HEK293 (cell line): ENCODE data around the gene PSMD3.

Experiments used
- ZBTB10 ChIP-seq: fragments of 450-650 bp; formaldehyde crosslinking; IDR thresholded peaks from 2 replicates; pipeline ENCODE4 v1.5.1; 2016; ENCODE audit warnings: missing biosample characterization, missing genetic modification characterization
- ZBTB21 ChIP-seq: fragments of 450-650 bp; formaldehyde crosslinking; IDR thresholded peaks from 2 replicates; pipeline ENCODE4 v1.5.1; 2017; ENCODE audit warnings: missing biosample characterization, missing genetic modification characterization
- ZBTB7A ChIP-seq: fragments of 450-650 bp; formaldehyde crosslinking; IDR thresholded peaks from 2 replicates; pipeline ENCODE4 v1.5.1; 2016; ENCODE audit warnings: low read depth, missing biosample characterization, missing genetic modification characterization
- ZFP37 ChIP-seq: fragments of 450-650 bp; formaldehyde crosslinking; IDR thresholded peaks from 2 replicates; pipeline ENCODE4 v1.5.1; 2016; ENCODE audit warnings: missing biosample characterization, missing genetic modification characterization
- ZNF138 ChIP-seq: fragments of 450-650 bp; formaldehyde crosslinking; IDR thresholded peaks from 2 replicates; pipeline ENCODE4 v1.5.1; 2016; ENCODE audit warnings: missing biosample characterization, missing genetic modification characterization, borderline replicate concordance
- ZNF558 ChIP-seq: fragments of 450-650 bp; formaldehyde crosslinking; IDR thresholded peaks from 2 replicates; pipeline ENCODE4 v1.5.1; 2016; ENCODE audit warnings: missing biosample characterization, missing genetic modification characterization
- TF ChIP-seq, protein P1 (sequence below): fragments of 450-650 bp; formaldehyde crosslinking; IDR thresholded peaks from 2 replicates; pipeline ENCODE4 v1.5.1; 2016; ENCODE audit warnings: missing biosample characterization, missing genetic modification characterization
- TF ChIP-seq, protein P2 (sequence below): fragments of 450-650 bp; formaldehyde crosslinking; IDR thresholded peaks from 2 replicates; pipeline ENCODE4 v1.5.1; 2016; ENCODE audit warnings: missing biosample characterization, missing genetic modification characterization

- TF ChIP-seq ZNF138 (no peak), ZBTB7A (no peak), ZNF558 (tag by site-specific recombination) (no peak), ZBTB10 (no peak), ZFP37 (tag by site-specific recombination) (no peak), ZBTB21 (no peak)
- TF ChIP-seq, protein P1, sequence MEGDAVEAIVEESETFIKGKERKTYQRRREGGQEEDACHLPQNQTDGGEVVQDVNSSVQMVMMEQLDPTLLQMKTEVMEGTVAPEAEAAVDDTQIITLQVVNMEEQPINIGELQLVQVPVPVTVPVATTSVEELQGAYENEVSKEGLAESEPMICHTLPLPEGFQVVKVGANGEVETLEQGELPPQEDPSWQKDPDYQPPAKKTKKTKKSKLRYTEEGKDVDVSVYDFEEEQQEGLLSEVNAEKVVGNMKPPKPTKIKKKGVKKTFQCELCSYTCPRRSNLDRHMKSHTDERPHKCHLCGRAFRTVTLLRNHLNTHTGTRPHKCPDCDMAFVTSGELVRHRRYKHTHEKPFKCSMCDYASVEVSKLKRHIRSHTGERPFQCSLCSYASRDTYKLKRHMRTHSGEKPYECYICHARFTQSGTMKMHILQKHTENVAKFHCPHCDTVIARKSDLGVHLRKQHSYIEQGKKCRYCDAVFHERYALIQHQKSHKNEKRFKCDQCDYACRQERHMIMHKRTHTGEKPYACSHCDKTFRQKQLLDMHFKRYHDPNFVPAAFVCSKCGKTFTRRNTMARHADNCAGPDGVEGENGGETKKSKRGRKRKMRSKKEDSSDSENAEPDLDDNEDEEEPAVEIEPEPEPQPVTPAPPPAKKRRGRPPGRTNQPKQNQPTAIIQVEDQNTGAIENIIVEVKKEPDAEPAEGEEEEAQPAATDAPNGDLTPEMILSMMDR (tag by site-specific recombination), result no peak
- TF ChIP-seq, protein P2, sequence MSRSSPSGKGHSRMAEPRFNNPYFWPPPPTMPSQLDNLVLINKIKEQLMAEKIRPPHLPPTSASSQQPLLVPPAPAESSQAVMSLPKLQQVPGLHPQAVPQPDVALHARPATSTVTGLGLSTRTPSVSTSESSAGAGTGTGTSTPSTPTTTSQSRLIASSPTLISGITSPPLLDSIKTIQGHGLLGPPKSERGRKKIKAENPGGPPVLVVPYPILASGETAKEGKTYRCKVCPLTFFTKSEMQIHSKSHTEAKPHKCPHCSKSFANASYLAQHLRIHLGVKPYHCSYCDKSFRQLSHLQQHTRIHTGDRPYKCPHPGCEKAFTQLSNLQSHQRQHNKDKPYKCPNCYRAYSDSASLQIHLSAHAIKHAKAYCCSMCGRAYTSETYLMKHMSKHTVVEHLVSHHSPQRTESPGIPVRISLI (tag by site-specific recombination), result no peak
Observed at GRCh38 chr17:39951924-39952679, 28.5 kb upstream of the PSMD3 start.
